SK-N-MC (cell line): Measurements from ENCODE around the gene TMEM45A.

Experiments used
- EZH2 ChIP-seq: fragments of 200-600 bp; sonication (generic); IDR thresholded peaks from one replicate; pipeline ENCODE4 v1.6.1; 2017; ENCODE audit warnings: antibody characterized with exemption
- POLR2AphosphoS5 ChIP-seq: IDR thresholded peaks from 2 replicates; pipeline ENCODE4 v1.6.1; 2012; ENCODE audit warnings: mild to moderate bottlenecking, low read depth, low read length, borderline replicate concordance

GRCh38 chr3:100499651-100500050 lies 7.2 kb downstream of the TMEM45A start:
- TF ChIP-seq EZH2 = no peak
- TF ChIP-seq POLR2AphosphoS5 = no peak
